HCT116 (cell line): Measurements from ENCODE around the gene SPACDR. TPM values are rescaled to one million over a fixed set of nuclear protein-coding genes. Genes with fewer than 3 reads are reported as not detected.

Experiments
- ATAC-seq: fragments of 200-7000 bp; cut with Tn5 transposase; 2 replicates; pipeline ENCODE4 v1.9.1; 2020; ENCODE audit warnings: mild to moderate bottlenecking, moderate library complexity
- BruUV-seq: library from RNA; stranded (reverse); fragments of 400-500 nt; replicated peaks from 2 replicates; lab custom pipeline; 2021; lab: Mats Ljungman, UMichigan
- CTCF ChIA-PET: fragments of 300-600 bp; sonication (Branson Sonifier 250); formaldehyde crosslinking; loops from one replicate; lab custom pipeline; 2021; ENCODE audit warnings: antibody characterized with exemption; lab: Charles Lee
- POLR2A ChIA-PET: fragments of 300-600, 350-600 bp; sonication (Branson Sonifier 250); formaldehyde crosslinking; loops from one replicate; lab custom pipeline; 2021; ENCODE audit warnings: antibody characterized with exemption; lab: Charles Lee
- RAD21 ChIA-PET, 2 experiments: fragments of 300-600 bp; sonication (Branson Sonifier 250); formaldehyde crosslinking; loops; one replicate each; lab custom pipeline; 2023; ENCODE audit warnings: low total read pairs in 2 of 2; ENCODE audit not compliant: uncharacterized antibody in 2 of 2, unreplicated experiment in 2 of 2, low non-redundant PET in 1 of 2; lab: Charles Lee
- DNase-seq: peaks from one replicate; pipeline ENCODE4 v3.0.0-alpha.2; 2010; ENCODE audit warnings: low read depth, low spot score
- H2AFZ ChIP-seq: fragments of 200-600 bp; shearing (Covaris generic), sonication (generic); 2 replicates; pipeline ENCODE4 v1.6.1; 2017; ENCODE audit warnings: low read depth, mixed run types, mixed read lengths, antibody characterized with exemption, low read length; ENCODE audit not compliant: poor library complexity, severe bottlenecking
- H3K27ac ChIP-seq: 2 replicates; pipeline ENCODE4 v1.5.1; 2012; ENCODE audit warnings: low read depth, low read length
- H3K27me3 ChIP-seq: fragments of 200-600 bp; sonication (generic); 2 replicates; pipeline ENCODE4 v1.6.1; 2016; ENCODE audit warnings: mixed run types, low read length, mixed read lengths; ENCODE audit not compliant: insufficient read depth
- H3K36me3 ChIP-seq, 2 experiments: fragments of 200-500 bp in 1 of 2; fragments of 200-600 bp in 1 of 2; sonication (Bioruptor generic) in 1 of 2; sonication (generic) in 1 of 2; 2 replicates each; pipeline versions ENCODE4 v1.5.1 to v1.6.1; 2014 to 2016; ENCODE audit warnings: low read length in 2 of 2, inconsistent platforms in 1 of 2, mixed read lengths in 1 of 2, mixed run types in 1 of 2; ENCODE audit not compliant: insufficient read depth in 2 of 2, control insufficient read depth in 1 of 2
- H3K4me1 ChIP-seq, 2 experiments: fragments of 200-600 bp in 1 of 2; sonication (generic) in 1 of 2; 2 replicates each; pipeline versions ENCODE4 v1.5.1 to v1.6.1; 2012 to 2017; ENCODE audit warnings: low read length in 2 of 2, inconsistent platforms in 1 of 2, mild to moderate bottlenecking in 1 of 2, mixed read lengths in 1 of 2, mixed run types in 1 of 2, moderate library complexity in 1 of 2; ENCODE audit not compliant: insufficient read depth in 2 of 2, control insufficient read depth in 1 of 2
- H3K4me2 ChIP-seq: fragments of 200-600 bp; sonication (generic); 2 replicates; pipeline ENCODE4 v1.6.1; 2017; ENCODE audit warnings: mixed run types, low read length, mixed read lengths
- H3K4me3 ChIP-seq, 2 experiments: fragments of 200-600 bp in 1 of 2; sonication (generic) in 1 of 2; replicated peaks in 1 of 2; 2 replicates each; pipeline ENCODE4 v1.5.1; 2011 to 2016; ENCODE audit warnings: low read length in 2 of 2, control low read depth in 1 of 2, low read depth in 1 of 2, mild to moderate bottlenecking in 1 of 2, mixed read lengths in 1 of 2, mixed run types in 1 of 2
- H3K79me2 ChIP-seq: fragments of 200-600 bp; sonication (generic); 2 replicates; pipeline ENCODE4 v1.6.1; 2017; ENCODE audit warnings: mild to moderate bottlenecking, mixed run types, low read length, moderate library complexity, mixed read lengths; ENCODE audit not compliant: insufficient read depth
- H3K9ac ChIP-seq: fragments of 200-600 bp; sonication (generic); 2 replicates; pipeline ENCODE4 v1.6.1; 2016; ENCODE audit warnings: low read length, mixed read lengths
- H3K9me2 ChIP-seq: fragments of 200-600 bp; sonication (generic), shearing (Covaris generic); 2 replicates; pipeline ENCODE4 v1.6.1; 2017; ENCODE audit warnings: mixed run types, mild to moderate bottlenecking, moderate library complexity; ENCODE audit not compliant: insufficient read depth
- H3K9me3 ChIP-seq, 2 experiments: fragments of 200-500 bp in 1 of 2; fragments of 200-600 bp in 1 of 2; sonication (Bioruptor generic) in 1 of 2; sonication (generic) in 1 of 2; 2 replicates each; pipeline ENCODE4 v1.6.1; 2014 to 2017; ENCODE audit warnings: low read length in 2 of 2, mixed read lengths in 2 of 2, inconsistent platforms in 1 of 2, low read depth in 1 of 2, mild to moderate bottlenecking in 1 of 2, mixed run types in 1 of 2, moderate library complexity in 1 of 2; ENCODE audit not compliant: control insufficient read depth in 1 of 2, insufficient read depth in 1 of 2
- H4K20me1 ChIP-seq: fragments of 200-600 bp; sonication (generic), shearing (Covaris generic); 2 replicates; pipeline ENCODE4 v1.6.1; 2017; ENCODE audit warnings: mixed run types, mild to moderate bottlenecking, moderate library complexity; ENCODE audit not compliant: insufficient read depth
- CEBPB ChIP-seq: IDR thresholded peaks from 2 replicates; pipeline ENCODE4 v1.6.1; 2012; ENCODE audit warnings: low read depth
- EZH2phosphoT487 ChIP-seq: fragments of 200-600 bp; IDR thresholded peaks from 2 replicates; pipeline ENCODE4 v1.6.1; 2018; ENCODE audit warnings: antibody characterized with exemption, borderline replicate concordance
- FOSL1 ChIP-seq: IDR thresholded peaks from 2 replicates; pipeline ENCODE4 v1.6.1; 2012; ENCODE audit warnings: low read depth
- POLR2A ChIP-seq: IDR thresholded peaks from 2 replicates; pipeline ENCODE4 v1.7.0; 2011; ENCODE audit warnings: borderline replicate concordance; ENCODE audit not compliant: insufficient read depth, insufficient read length; ENCODE audit errors: extremely low read depth
- SRF ChIP-seq: IDR thresholded peaks from 2 replicates; pipeline ENCODE4 v1.6.1; 2012; ENCODE audit warnings: low read depth
- ZFX ChIP-seq: fragments of 450-650 bp; IDR thresholded peaks from 2 replicates; pipeline ENCODE4 v1.6.1; 2017
- ZNF274 ChIP-seq: fragments of 200-500 bp; sonication (Bioruptor generic); IDR thresholded peaks from 2 replicates; pipeline ENCODE4 v1.6.1; 2014; ENCODE audit warnings: mild to moderate bottlenecking, low read depth, low read length, inconsistent platforms
- intact Hi-C: fragments of 100-400 bp; cut with micrococcal nuclease; formaldehyde crosslinking; loops from 2 replicates; pipeline ENCODE4 v1.10.0; 2022
- total RNA-seq: library from RNA; stranded (reverse); gene quantifications from one replicate; pipeline ENCODE4 v1.2.1, GENCODE V29; 2021; ENCODE audit not compliant: unreplicated experiment
- TF ChIP-seq, protein P1 (sequence below): IDR thresholded peaks from 2 replicates; pipeline ENCODE4 v1.6.1; 2011; ENCODE audit warnings: mild to moderate bottlenecking, low read length, moderate library complexity; ENCODE audit not compliant: insufficient replicate concordance; ENCODE audit errors: extremely low read depth

Gene SPACDR
- total RNA-seq, 1 experiment from 2014 or later: 1.7 TPM

DNA sequence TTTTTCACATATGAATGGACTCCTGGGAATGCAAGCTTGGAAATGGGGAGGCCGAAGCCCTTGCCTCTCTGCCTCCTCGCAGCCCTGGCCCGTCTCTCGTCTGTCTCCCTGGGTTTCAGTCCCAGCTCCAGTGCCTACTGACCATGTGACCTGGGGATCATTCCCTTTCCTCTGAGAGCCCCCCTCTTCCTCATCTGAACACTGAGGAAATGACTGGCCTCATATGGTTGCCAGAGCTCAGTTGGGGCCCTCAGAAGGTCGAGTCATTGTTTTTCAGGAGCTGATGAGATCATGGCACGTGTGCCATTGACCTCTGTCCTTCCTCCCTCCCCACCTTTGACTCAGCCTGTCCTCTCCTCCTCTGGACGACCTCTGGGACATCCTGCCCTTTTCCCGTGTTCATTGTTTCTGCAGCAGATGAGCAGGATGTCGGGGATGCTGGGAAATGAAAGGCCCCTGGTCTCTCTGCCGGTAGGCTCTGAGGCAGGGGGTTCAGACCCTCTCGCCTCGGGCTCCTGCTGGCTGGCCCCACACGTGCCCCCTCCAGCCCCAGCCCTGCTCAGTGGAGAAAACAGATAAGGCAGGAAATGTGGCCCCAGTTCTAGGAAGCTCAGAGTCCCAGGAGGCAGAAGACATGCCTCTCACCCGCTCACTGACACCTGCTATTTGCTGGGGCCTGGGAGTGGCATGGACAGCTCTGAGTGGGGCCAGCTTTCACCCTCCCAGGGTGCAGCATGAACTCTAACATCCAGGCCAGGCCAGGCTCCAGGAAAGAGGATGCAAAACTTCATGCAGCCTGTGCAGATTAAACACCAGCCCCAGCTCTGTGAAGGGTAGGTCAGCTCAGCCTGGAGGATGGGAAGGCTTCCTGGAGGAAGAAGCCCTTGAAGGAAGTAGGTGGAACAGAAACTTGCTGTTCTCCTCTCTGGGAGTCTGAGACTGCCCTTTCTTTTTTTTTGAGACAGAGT is 19.5 kb downstream of the SPACDR start:
- intact Hi-C loops: no loop called here
- Histone ChIP-seq H3K4me1 (peaks cover 0 to 11% of the 10 kb centered on the region in 2 experiments; a peak in 2 of 4 replicates), H3K4me2 (no peak overlapping the region), H4K20me1 (no peaks in the 10 kb centered on the region)
- no peak for TF ChIP-seq ZFX
- TF ChIP-seq EZH2phosphoT487: no peak
- TF ChIP-seq POLR2A: no peak
- no peak for TF ChIP-seq ZNF274
- TF ChIP-seq, all 23 proteins: peak for 0
- H2AFZ ChIP-seq: no peak overlapping the region
- ATAC-seq (no peak), DNase-seq (no peak)
- no peaks in the 10 kb centered on the region for H3K27me3 ChIP-seq
- H3K9ac ChIP-seq: no peak overlapping the region
- H3K4me3 ChIP-seq: no peak overlapping the region
- H3K9me3 ChIP-seq: no peaks in the 10 kb centered on the region
- H3K27ac ChIP-seq: no peak overlapping the region
- ChIA-PET POLR2A (interaction anchor here (1.9 kb wide), 1 partner anchor 16 kb away, joined by 6 read pairs; the partner anchor contains the start of gene ZCWPW1), CTCF (no interaction called here), RAD21 (no interaction called here)
- no peaks in the 10 kb centered on the region for H3K79me2 ChIP-seq
- no peaks in the 10 kb centered on the region for H3K36me3 ChIP-seq
- no TSS peak for BruUV-seq
- H3K9me2 ChIP-seq: no peaks in the 10 kb centered on the region

DNA sequence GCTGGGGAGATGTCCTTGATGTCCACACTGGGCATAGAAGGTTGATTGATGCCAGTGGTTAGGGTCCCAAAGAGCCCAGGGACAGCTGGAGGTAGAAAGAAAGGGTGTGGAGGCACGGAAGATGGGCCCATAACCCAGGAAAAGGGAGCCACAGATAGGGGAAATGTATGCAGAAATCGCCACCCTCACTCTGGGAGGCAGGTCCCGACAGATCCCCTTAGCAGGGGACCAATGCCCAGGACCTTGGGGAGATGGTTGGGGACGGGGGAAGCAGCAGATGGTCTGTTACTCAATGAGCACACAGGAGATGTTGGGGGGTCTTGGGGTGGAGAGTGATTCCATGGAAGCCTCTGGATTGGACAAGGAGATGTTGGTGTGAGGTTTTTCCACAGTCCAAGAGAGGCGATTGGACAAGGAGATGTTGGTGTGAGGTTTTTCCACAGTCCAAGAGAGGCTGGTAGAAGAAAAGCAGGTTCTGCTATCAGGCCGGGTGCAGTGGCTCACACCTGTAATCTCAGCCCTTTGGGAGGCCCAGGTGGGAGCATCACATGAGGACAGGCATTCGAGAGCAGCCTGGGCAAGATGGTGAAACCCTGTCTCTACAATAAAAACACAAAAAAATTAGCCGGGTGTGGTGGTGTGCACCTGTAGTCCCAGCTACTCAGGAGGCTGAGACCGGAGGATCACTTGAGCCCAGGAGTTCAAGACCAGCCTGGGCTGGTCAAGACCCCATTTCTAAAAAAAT is 20.8 kb downstream of the SPACDR start:
- no peak overlapping the region for H3K4me2 ChIP-seq
- intact Hi-C loops: no loop called here
- ChIA-PET RAD21 (no interaction called here), CTCF (no interaction called here), POLR2A (no interaction called here)
- H3K36me3 ChIP-seq: no peaks in the 10 kb centered on the region
- H3K4me1 ChIP-seq: peaks cover 0 to 11% of the 10 kb centered on the region in 2 experiments; a peak in 2 of 4 replicates
- no peak overlapping the region for H2AFZ ChIP-seq
- DNase-seq (no peak), ATAC-seq (no peak)
- H3K79me2 ChIP-seq: no peaks in the 10 kb centered on the region
- H3K9me3 ChIP-seq: no peaks in the 10 kb centered on the region
- TF ChIP-seq, protein P1, sequence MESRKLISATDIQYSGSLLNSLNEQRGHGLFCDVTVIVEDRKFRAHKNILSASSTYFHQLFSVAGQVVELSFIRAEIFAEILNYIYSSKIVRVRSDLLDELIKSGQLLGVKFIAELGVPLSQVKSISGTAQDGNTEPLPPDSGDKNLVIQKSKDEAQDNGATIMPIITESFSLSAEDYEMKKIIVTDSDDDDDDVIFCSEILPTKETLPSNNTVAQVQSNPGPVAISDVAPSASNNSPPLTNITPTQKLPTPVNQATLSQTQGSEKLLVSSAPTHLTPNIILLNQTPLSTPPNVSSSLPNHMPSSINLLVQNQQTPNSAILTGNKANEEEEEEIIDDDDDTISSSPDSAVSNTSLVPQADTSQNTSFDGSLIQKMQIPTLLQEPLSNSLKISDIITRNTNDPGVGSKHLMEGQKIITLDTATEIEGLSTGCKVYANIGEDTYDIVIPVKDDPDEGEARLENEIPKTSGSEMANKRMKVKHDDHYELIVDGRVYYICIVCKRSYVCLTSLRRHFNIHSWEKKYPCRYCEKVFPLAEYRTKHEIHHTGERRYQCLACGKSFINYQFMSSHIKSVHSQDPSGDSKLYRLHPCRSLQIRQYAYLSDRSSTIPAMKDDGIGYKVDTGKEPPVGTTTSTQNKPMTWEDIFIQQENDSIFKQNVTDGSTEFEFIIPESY: no peak
- TF ChIP-seq CEBPB: no peak
- TF ChIP-seq FOSL1: no peak
- TF ChIP-seq SRF: no peak
- no peak for TF ChIP-seq ZFX
- no peaks in the 10 kb centered on the region for H4K20me1 ChIP-seq
- no TSS peak for BruUV-seq
- no peak overlapping the region for H3K4me3 ChIP-seq
- no peaks in the 10 kb centered on the region for H3K9me2 ChIP-seq
- no peak overlapping the region for H3K27ac ChIP-seq
- H3K27me3 ChIP-seq: no peaks in the 10 kb centered on the region
- no peak overlapping the region for H3K9ac ChIP-seq
